Right cardiac atrium (tissue), 5 donors: Measurements from ENCODE around the gene MAX. TPM values are rescaled to one million over a fixed set of nuclear protein-coding genes. Genes with fewer than 3 reads are reported as not detected.

Experiments
- ATAC-seq, 2 donors: fragments of 200-7000 bp; cut with Tn5 transposase; one replicate each; pipeline versions ENCODE4 v1.8.0 to v1.9.1; 2020; ENCODE audit warnings: moderate library complexity in 2 of 2, mild to moderate bottlenecking in 1 of 2
- DNase-seq, 3 donors: peaks; one replicate each; pipeline ENCODE4 v3.0.0-alpha.2; 2020
- H3K27ac ChIP-seq: one replicate; pipeline ENCODE4 v1.5.1; 2013; ENCODE audit warnings: mild to moderate bottlenecking, low read length, control low read depth, moderate library complexity
- H3K27me3 ChIP-seq: one replicate; pipeline ENCODE4 v1.6.1; 2013; ENCODE audit not compliant: control insufficient read depth, insufficient read depth
- H3K4me1 ChIP-seq: one replicate; pipeline ENCODE4 v1.6.1; 2013; ENCODE audit warnings: low read length; ENCODE audit not compliant: control insufficient read depth, insufficient read depth
- H3K4me3 ChIP-seq: one replicate; pipeline ENCODE4 v1.5.1; 2013; ENCODE audit warnings: low read length, control low read depth
- H3K9me3 ChIP-seq: one replicate; pipeline ENCODE4 v1.6.1; 2013; ENCODE audit warnings: low read length; ENCODE audit not compliant: control insufficient read depth
- WGBS: extraction: QIAGEN DNeasy Blood & Tissue Kit; methylation state at CpG from one replicate; pipeline ENCODE4 v1.1.7; 2013; 5-methylcytosine and 5-hydroxymethylcytosine counted together
- intact Hi-C, 4 donors: fragments of 100-400 bp; cut with DNase I; formaldehyde crosslinking; loops; one replicate each; pipeline versions ENCODE4 v1.11.0 to v1.14.0; 2022 to 2023
- polyA plus RNA-seq: library from polyadenylated mRNA; stranded (reverse); fragments of 200-250 nt; gene quantifications from one replicate; pipeline ENCODE4 v1.2.3, GENCODE V29; 2013
- total RNA-seq, 4 donors: library from RNA; stranded (reverse); fragmentation: NEBNext Ultra II Directional; extraction: Animal tissue kit (Norgen Biotek cat#: 25700); gene quantifications; one replicate each; pipeline ENCODE4 v1.2.1, GENCODE V29; 2021
- donor health status: healthy with polysubstance abuse.
- donor health status: DM: no; HTN: yes; CAD: no.
- donor health status: DM: no; HTN: no; CAD: no.
- donor health status: DM: no; HTN: yes; CAD: no; lungs with severe emphysema.
- donor health status: DM: yes; HTN: yes; CAD: no.

MAX gene
- total and polyA plus RNA-seq, 5 donors, result 56.3 to 117 (median 114) TPM

GRCh38 chr14:65072256-65072655 lies 30.1 kb downstream of the MAX start:
- Histone ChIP-seq H3K9me3 (no peaks in the 10 kb centered on the region), H3K4me3 (no peak overlapping the region), H3K27me3 (no peaks in the 10 kb centered on the region), H3K27ac (peak overlapping the region; percentile 83), H3K4me1 (peaks cover 21% of the 10 kb centered on the region)
- intact Hi-C loops, result no loop called here
- ATAC-seq (no peak), DNase-seq (no peak)
- 84% methylated on average over 6 of the region's 6 CpGs for WGBS

DNA sequence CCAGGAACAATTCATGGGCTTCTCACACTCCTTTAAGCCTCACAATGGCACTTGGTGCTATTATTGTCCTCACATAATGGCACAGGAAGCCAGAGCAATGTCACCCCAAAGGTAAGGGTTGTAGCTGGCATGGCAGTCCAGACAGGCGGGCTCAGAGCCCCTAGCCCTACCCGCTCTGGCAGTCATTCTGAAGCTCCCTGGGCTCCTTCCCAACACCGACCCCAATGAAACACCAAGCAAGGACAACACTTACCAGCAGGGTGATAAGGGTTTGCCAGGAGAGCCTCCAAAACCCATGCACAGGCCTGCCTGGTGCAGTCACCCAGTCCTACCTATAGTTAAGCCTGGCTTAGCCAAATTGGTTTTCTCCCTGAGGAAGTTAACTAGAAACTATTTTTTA lies 30.8 kb downstream of the MAX start:
- Histone ChIP-seq H3K4me3 (no peak overlapping the region), H3K4me1 (peaks cover 21% of the 10 kb centered on the region), H3K9me3 (no peaks in the 10 kb centered on the region), H3K27me3 (no peaks in the 10 kb centered on the region), H3K27ac (peak overlapping the region; percentile 83)
- intact Hi-C loops, result no loop called here
- DNase-seq (no peak), ATAC-seq (peak in 1 of 2 donors; percentile 15)
- 71% methylated on average over 3 of the region's 3 CpGs for WGBS

DNA sequence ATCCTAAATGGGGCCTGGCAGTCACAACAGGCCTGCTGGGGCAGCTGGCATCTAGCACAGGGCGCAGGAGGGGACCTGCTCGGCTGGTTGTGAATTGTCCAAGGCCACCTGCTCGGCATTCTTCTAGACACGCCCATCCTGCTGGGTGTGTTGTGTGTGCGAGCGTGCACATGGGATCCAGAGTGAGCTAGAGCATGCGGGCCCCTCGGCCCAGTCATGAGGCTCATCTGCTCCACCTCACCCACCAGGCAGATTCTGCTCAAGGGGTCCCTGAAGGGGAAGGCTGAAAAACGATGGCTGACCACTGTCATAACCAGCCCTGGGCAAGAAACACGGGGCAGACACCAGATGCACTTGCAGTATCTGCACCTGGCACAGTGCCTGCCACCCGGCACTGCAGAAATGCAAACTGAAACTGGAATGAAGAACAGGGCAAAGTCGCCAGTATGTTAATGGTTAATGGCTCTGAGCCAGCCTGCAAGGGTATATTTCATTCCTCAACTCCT lies 31.8 kb downstream of the MAX start:
- H3K27me3 ChIP-seq, result no peaks in the 10 kb centered on the region
- H3K4me1 ChIP-seq, result peaks cover 21% of the 10 kb centered on the region
- ATAC-seq (peak in 1 of 2 donors; percentile 16), DNase-seq (no peak)
- no peaks in the 10 kb centered on the region for H3K9me3 ChIP-seq
- no peak overlapping the region for H3K4me3 ChIP-seq
- WGBS, result 66% methylated on average over 12 of the region's 12 CpGs
- no peak overlapping the region for H3K27ac ChIP-seq
- intact Hi-C loops, result no loop called here

- intact Hi-C loops, result no loop called here
- DNase-seq (no peak), ATAC-seq (no peak)
- Histone ChIP-seq H3K27me3 (no peaks in the 10 kb centered on the region), H3K4me3 (no peak overlapping the region), H3K4me1 (peaks cover 21% of the 10 kb centered on the region), H3K27ac (no peak overlapping the region), H3K9me3 (no peaks in the 10 kb centered on the region)
- WGBS, result 81% methylated on average over 5 of the region's 5 CpGs
These were observed 32.4 kb downstream of the MAX start for GRCh38 chr14:65069874-65070413.

DNA sequence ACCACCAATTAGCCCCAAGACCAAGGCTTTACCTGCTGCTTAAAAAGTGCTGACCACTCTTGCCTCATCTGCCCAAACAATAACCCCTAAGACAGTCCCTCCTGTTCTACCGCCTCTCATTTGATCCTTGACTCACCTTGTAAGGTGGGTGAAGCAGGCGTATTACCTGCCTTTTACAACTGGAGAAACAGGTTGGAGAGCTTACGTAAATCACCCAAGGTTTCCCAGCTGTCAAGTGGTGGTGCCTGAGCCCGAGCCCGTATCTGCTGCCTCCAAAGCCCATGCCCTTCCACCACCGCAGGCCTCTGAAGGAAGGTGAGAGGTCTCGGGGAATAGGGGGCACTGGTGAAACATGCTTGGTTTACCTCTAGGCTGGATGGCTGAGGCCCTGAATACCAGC lies 36.6 kb downstream of the MAX start:
- H3K27me3 ChIP-seq, result no peaks in the 10 kb centered on the region
- no peaks in the 10 kb centered on the region for H3K4me1 ChIP-seq
- DNase-seq (no peak), ATAC-seq (no peak)
- WGBS, result 95% methylated on average over 7 of the region's 7 CpGs
- intact Hi-C loops, result no loop called here
- no peak overlapping the region for H3K4me3 ChIP-seq
- H3K27ac ChIP-seq, result no peak overlapping the region
- no peaks in the 10 kb centered on the region for H3K9me3 ChIP-seq

- DNase-seq (no peak), ATAC-seq (no peak)
- Histone ChIP-seq H3K27me3 (no peaks in the 10 kb centered on the region), H3K9me3 (no peaks in the 10 kb centered on the region), H3K27ac (no peak overlapping the region), H3K4me1 (no peaks in the 10 kb centered on the region), H3K4me3 (no peak overlapping the region)
- intact Hi-C loops, result no loop called here
- WGBS, result 83% methylated on average over 16 of the region's 16 CpGs
These were observed 39.9 kb downstream of the MAX start for GRCh38 chr14:65062096-65063075.

DNA sequence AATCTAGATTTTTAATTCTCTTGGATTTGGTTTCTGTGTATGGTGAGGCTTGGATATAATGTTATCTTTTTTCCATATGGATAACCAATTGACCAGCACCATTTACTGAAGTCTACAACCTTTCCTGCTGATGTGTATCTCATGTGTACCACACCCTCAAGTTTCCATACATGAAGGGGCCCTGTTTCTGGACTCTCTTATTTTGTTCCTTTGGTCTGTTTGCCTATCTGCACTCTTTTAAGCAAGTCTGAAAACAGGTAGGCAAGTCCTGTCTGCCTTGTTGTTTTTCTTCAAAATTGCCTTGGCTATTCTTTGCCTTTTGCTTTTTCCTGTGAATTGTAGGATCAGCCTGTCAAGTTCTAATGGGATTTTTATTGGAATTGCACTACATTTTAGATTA lies 44.6 kb downstream of the MAX start:
- no peak overlapping the region for H3K27ac ChIP-seq
- H3K4me1 ChIP-seq, result no peaks in the 10 kb centered on the region
- H3K9me3 ChIP-seq, result no peaks in the 10 kb centered on the region
- no peak overlapping the region for H3K4me3 ChIP-seq
- intact Hi-C loops, result no loop called here
- no peaks in the 10 kb centered on the region for H3K27me3 ChIP-seq
- DNase-seq (no peak), ATAC-seq (no peak)

GRCh38 chr14:65054471-65055085 lies 47.7 kb downstream of the MAX start:
- H3K4me3 ChIP-seq, result no peak overlapping the region
- no peak overlapping the region for H3K27ac ChIP-seq
- no peaks in the 10 kb centered on the region for H3K27me3 ChIP-seq
- peak in 1 of 3 donors; percentile 58 for DNase-seq
- no peaks in the 10 kb centered on the region for H3K4me1 ChIP-seq
- intact Hi-C loops, result no loop called here
- WGBS, result 82% methylated on average over 23 of the region's 23 CpGs
- ATAC-seq, result peak; percentile 52 to 56
- no peaks in the 10 kb centered on the region for H3K9me3 ChIP-seq

GRCh38 chr14:65053466-65053865 lies 48.9 kb downstream of the MAX start:
- ATAC-seq, result peak in 1 of 2 donors; percentile 30
- no peak overlapping the region for H3K27ac ChIP-seq
- no peaks in the 10 kb centered on the region for H3K27me3 ChIP-seq
- intact Hi-C loops, result no loop called here
- H3K4me3 ChIP-seq, result no peak overlapping the region
- 84% methylated on average over 3 of the region's 3 CpGs for WGBS
- H3K9me3 ChIP-seq, result no peaks in the 10 kb centered on the region
- DNase-seq, result no peak
- no peaks in the 10 kb centered on the region for H3K4me1 ChIP-seq

GRCh38 chr14:65052832-65053231 lies 49.5 kb downstream of the MAX start:
- Histone ChIP-seq H3K9me3 (no peaks in the 10 kb centered on the region), H3K27ac (no peak overlapping the region), H3K4me1 (no peaks in the 10 kb centered on the region), H3K4me3 (no peak overlapping the region), H3K27me3 (no peaks in the 10 kb centered on the region)
- intact Hi-C loops, result no loop called here
- WGBS, result 78% methylated on average over 4 of the region's 4 CpGs
- no peak for ATAC-seq
- no peak for DNase-seq

DNA sequence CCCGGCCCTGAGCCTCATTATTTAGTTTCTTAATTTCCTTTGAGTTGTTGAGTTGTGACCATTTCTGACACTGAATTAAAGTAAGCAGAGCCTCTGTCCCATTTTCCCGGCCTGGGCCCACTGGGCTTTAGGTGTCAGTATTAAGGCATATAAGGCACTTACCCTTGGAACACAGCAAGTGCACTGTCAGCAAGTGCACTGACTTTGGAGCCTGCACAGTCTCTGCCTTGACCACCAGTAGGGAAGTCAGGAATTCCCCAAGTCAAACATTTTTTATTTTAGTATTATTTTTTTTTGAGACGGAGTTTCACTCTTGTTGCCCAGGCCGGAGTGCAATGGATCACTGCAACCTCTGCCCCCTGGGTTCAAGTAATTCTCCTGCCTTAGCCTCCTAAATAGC lies 56.6 kb downstream of the MAX start:
- H3K4me3 ChIP-seq, result no peak overlapping the region
- no peak overlapping the region for H3K27ac ChIP-seq
- H3K27me3 ChIP-seq, result no peaks in the 10 kb centered on the region
- intact Hi-C loops, result no loop called here
- 86% methylated on average over 4 of the region's 4 CpGs for WGBS
- H3K4me1 ChIP-seq, result peaks cover 2% of the 10 kb centered on the region
- DNase-seq, result no peak
- no peak for ATAC-seq
- no peaks in the 10 kb centered on the region for H3K9me3 ChIP-seq
